Activated gamma-delta T cell treated with anti-CD3 and anti-CD28 coated beads, Interleukin-2, amount 50 U/mL, for 16 hours (primary cell): ENCODE measurements around the gene KBTBD7.
"Not testable (repeated sequence)": the region's sequence is repeated elsewhere in the genome, so short reads cannot be mapped to it uniquely, and the experiment has no call there.

ENCODE experiments used
- DNase-seq: peaks from one replicate; pipeline ENCODE4 v3.0.0-alpha.2; 2020; ENCODE audit warnings: low read depth

Gene KBTBD7

GRCh38 chr13:41196011-41196410 lies 1.6 kb upstream of the KBTBD7 start:
- no peak for DNase-seq

GRCh38 chr13:41193469-41193868 lies 900 bp downstream of the KBTBD7 start:
- DNase-seq = no peak

- no peak for DNase-seq
Observed at GRCh38 chr13:41188584-41188983, 5.8 kb downstream of the KBTBD7 start.

GRCh38 chr13:41186481-41186880 lies 7.9 kb downstream of the KBTBD7 start:
- DNase-seq = no peak

GRCh38 chr13:41182231-41182630 lies 12.1 kb downstream of the KBTBD7 start:
- DNase-seq = no peak

DNA sequence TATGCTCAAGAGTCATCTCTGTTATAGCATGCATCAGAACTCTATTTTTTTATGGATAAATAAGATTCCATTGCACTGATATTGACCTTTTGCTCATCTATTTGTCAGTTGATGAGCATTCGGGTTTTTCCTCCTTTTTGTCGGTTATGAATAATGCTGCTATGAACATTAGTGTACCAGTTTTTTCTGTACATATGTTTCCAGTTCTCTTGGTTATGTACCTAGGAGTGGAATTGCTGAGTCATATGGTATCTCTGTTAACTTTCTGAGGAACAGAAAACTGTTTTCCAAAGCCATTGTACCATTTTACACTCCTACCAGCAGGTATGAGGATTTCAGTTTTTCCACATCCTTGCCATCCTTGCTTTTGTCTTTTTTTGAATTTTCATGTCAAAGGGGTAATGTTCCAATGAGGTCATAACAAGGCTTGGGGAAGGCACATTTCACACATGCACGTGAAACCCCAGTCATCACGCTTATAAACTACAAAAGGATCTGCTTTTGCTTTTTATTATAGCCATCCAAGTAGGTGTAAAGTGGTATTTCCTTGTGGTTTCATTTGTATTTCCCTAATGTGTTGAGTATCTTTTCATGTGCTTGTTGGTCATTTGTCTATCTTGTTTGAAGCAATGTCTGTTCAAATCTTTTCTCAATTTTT lies 14.6 kb downstream of the KBTBD7 start:
- no peak for DNase-seq

GRCh38 chr13:41178040-41178439 lies 16.3 kb downstream of the KBTBD7 start:
- no peak for DNase-seq

DNA sequence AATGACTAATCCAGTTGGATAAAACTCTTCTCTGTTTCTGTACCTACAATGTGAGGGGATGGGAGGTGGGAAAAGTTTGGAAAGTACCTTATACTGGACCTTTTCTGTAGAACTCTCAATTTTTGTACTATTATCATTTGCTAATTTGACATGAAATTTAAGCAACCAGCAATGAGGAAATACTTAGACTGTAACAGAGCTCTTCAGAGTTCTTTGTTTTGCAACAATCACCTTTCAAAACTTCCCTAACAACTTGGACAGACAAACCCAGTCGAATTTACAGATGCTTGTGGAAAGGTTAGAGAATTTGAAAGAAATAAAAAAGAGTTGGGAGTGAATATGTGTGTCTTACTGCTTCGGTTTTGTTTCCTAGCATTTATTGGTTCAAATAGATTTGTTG lies 16.8 kb downstream of the KBTBD7 start:
- no peak for DNase-seq

GRCh38 chr13:41175576-41175975 lies 18.8 kb downstream of the KBTBD7 start:
- DNase-seq = not testable (repeated sequence)

DNA sequence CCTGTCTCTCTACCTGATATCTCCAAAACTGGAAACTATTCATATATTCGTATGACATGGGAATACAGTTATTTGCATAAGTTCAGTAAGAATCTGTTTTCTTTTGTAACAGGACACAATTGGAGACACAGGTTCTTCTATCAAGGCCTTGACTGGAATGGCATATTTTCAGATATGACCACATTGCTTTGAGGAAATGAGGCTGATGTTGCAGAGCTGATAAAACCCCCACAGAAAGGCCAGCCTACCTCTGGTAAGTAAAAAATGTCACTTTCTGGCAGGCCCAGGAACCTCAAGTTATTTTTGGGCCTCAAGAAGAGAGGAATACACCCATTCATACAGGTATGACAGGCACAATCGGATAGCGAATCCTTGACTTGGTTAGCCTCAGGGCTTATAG lies 32.2 kb downstream of the KBTBD7 start:
- DNase-seq = no peak

GRCh38 chr13:41159174-41159573 lies 35.2 kb downstream of the KBTBD7 start:
- no peak for DNase-seq

GRCh38 chr13:41157048-41157717 lies 37.2 kb downstream of the KBTBD7 start:
- no peak for DNase-seq

DNA sequence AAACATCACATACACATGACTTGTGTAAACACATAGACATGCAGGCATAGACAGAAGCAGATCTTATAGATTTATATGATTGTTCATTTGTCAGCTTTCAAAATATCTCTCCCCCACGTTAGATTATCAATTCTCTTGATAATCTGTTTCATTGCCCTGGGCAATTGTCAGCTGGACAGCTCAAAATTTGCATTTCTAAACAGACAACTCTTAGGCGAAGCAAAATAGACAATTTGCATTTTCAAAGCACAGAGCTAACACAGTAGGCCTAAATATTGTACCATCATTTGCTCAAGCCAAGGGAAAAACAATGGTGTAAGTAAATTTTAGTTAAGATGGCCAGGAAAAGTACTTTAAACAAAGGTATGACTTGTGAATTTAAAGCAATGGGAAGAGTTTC lies 37.7 kb downstream of the KBTBD7 start:
- no peak for DNase-seq

GRCh38 chr13:41154042-41154441 lies 40.3 kb downstream of the KBTBD7 start:
- no peak for DNase-seq

DNA sequence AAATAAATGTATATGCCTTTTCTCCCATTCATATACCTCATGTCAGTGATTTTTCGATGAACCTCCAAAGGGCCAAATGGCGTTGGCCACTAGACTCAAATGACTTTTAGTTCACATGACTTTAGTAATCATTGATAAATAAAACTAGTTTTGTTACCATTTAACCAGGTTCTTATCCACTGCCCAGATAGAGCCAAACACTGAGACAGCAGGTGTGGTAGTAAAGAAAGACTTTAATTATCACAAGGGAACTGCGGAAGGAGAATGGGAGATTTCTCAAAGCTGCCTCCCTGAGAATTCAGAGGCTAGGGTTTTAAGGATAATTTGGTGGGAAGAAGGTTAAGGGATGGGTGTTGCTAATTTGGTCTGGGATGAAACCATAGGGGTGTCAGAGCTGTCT lies 42.4 kb downstream of the KBTBD7 start:
- no peak for DNase-seq

DNA sequence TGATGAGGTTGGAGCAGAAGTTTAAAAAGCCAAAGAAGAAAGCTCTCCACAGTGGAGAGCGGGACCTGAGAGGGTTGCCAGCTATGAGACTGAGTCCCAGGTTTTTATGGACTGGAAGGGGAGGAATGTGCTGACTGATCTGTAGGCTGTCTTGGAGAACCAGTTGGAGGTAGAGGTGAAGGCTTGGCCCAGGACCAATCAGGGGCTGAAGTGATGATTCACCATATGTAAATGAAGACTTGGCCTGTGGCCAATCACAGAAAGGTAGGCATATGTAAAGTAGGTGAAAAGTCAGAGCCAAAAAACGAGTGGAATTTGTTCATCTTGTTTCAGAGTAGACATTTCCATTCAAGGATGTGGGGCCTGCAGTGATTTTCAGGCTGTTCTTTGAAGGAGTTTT lies 44.3 kb downstream of the KBTBD7 start:
- DNase-seq = no peak

- no peak for DNase-seq
Observed at GRCh38 chr13:41148419-41149283, 45.7 kb downstream of the KBTBD7 start.

GRCh38 chr13:41145136-41145908 lies 49.0 kb downstream of the KBTBD7 start:
- no peak for DNase-seq

GRCh38 chr13:41144576-41144975 lies 49.8 kb downstream of the KBTBD7 start:
- no peak for DNase-seq
